Measurements from ENCODE around the gene PPP2R3C.
"Not testable (repeated sequence)": the region's sequence is repeated elsewhere in the genome, so short reads cannot be mapped to it uniquely, and the experiment has no call there.

Gene PPP2R3C

DNA sequence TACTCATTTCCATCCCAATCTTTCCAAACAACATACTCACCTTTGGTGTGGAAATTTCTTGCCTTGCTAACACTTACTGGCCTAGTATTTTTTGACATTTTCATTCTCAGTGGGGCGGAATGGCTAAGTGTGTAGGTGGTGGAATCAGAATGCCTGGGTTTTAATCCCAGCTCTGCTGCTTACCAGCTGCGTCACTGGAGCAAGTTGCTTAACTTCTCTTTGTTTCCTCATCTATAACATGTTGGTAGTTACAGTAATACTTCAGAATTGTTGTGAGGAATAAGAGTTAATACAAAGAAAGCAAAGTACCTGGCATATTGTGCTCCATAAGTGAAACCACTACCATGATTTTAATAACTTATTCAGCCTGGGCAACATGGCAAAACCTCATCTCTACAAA lies 78.7 kb downstream of the PPP2R3C start:
- TF ChIP-seq, protein P1, sequence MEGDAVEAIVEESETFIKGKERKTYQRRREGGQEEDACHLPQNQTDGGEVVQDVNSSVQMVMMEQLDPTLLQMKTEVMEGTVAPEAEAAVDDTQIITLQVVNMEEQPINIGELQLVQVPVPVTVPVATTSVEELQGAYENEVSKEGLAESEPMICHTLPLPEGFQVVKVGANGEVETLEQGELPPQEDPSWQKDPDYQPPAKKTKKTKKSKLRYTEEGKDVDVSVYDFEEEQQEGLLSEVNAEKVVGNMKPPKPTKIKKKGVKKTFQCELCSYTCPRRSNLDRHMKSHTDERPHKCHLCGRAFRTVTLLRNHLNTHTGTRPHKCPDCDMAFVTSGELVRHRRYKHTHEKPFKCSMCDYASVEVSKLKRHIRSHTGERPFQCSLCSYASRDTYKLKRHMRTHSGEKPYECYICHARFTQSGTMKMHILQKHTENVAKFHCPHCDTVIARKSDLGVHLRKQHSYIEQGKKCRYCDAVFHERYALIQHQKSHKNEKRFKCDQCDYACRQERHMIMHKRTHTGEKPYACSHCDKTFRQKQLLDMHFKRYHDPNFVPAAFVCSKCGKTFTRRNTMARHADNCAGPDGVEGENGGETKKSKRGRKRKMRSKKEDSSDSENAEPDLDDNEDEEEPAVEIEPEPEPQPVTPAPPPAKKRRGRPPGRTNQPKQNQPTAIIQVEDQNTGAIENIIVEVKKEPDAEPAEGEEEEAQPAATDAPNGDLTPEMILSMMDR (IDR thresholded peaks at IDR 0.05; ENCODE audit: insufficient read depth, low read length, poor library complexity, severe bottlenecking) = no peak
- no peak overlapping the region for H3K4me3 ChIP-seq (replicated peaks; ENCODE audit: low read depth, low read length)
- no peaks in the 10 kb centered on the region for H3K27me3 ChIP-seq (replicated peaks; ENCODE audit: control insufficient read depth, insufficient read depth, low read length)
- DNase-seq (ENCODE audit: extremely low read depth, insufficient read length) = no peak
- no peaks in the 10 kb centered on the region for H3K36me3 ChIP-seq (ENCODE audit: control insufficient read depth, insufficient read depth, low read length)

DNA sequence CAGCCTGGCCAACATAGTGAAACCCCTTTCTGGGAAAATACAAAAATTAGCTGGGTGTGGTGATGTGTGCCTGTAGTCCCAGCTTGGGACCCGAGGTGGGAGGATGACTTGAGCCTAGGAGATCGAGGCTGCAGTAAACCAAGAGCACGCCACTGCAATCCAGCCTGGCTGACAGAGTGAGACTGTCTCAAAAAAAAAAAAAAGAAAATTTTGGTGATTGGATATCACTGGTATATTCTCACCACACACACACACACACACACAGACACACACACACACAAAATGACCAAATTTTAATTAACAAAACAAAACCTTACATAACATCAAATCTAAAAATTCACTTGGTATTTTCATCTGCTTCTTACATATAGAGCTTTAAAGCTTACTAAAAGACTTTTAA lies 79.2 kb downstream of the PPP2R3C start:
- TF ChIP-seq, protein P1 (IDR thresholded peaks at IDR 0.05; ENCODE audit: insufficient read depth, low read length, poor library complexity, severe bottlenecking) = no peak
- Histone ChIP-seq H3K36me3 (ENCODE audit: control insufficient read depth, insufficient read depth, low read length) (no peaks in the 10 kb centered on the region), H3K4me3 (replicated peaks; ENCODE audit: low read depth, low read length) (no peak overlapping the region), H3K27me3 (replicated peaks; ENCODE audit: control insufficient read depth, insufficient read depth, low read length) (no peaks in the 10 kb centered on the region)
- DNase-seq (ENCODE audit: extremely low read depth, insufficient read length) = no peak

DNA sequence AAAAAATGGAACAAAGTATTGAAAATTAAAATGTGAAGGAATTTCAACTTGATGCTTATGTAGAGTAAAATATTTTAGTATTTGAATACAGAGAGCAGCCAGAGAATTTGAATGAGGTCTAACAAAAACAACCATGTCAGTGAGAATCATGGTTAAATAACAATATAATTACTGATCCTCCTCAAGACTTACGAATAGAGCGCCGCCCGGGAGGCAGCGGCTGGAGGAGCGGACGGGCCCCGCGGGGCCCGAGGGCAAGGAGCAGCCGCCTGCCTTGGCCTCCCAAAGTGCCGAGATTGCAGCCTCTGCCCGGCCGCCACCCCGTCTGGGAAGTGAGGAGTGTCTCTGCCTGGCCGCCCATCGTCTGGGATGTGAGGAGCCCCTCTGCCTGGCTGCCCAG lies 83.5 kb downstream of the PPP2R3C start:
- H3K27me3 ChIP-seq (replicated peaks; ENCODE audit: control insufficient read depth, insufficient read depth, low read length); H3K4me3 ChIP-seq (replicated peaks; ENCODE audit: low read depth, low read length); DNase-seq (ENCODE audit: extremely low read depth, insufficient read length); H3K36me3 ChIP-seq (ENCODE audit: control insufficient read depth, insufficient read depth, low read length): not testable (repeated sequence)
